ENCODE data around the gene CCBE1. TPM values are rescaled to one million over a fixed set of nuclear protein-coding genes. Genes with fewer than 3 reads are reported as not detected.

The CCBE1 gene
- total and polyA plus RNA-seq, 7 donors, result 0.01 to 0.77 (median 0.14) TPM; not detected in 1

DNA sequence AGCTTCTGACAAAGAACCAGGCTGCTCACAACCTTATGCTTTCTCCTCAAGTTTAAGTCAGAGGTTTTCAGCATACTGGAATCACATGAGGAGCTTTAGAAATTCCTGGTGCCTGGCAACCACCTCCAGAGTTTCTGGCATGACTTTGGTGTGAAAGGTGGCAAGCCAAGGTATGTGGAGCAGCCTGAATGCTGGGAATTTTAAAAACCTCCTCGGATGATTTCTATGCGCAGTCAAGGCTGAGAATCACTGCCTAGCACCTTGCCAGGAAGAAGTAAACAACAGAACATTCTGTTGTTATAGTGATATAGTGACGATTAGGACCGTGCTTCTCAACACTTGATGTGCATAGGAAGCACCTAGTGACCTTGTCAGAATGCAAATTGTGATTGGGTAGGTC, 11.7 kb downstream of the CCBE1 start:
- no peak for DNase-seq
- H3K4me3 ChIP-seq, result no peak overlapping the region
- TF ChIP-seq, protein P1, sequence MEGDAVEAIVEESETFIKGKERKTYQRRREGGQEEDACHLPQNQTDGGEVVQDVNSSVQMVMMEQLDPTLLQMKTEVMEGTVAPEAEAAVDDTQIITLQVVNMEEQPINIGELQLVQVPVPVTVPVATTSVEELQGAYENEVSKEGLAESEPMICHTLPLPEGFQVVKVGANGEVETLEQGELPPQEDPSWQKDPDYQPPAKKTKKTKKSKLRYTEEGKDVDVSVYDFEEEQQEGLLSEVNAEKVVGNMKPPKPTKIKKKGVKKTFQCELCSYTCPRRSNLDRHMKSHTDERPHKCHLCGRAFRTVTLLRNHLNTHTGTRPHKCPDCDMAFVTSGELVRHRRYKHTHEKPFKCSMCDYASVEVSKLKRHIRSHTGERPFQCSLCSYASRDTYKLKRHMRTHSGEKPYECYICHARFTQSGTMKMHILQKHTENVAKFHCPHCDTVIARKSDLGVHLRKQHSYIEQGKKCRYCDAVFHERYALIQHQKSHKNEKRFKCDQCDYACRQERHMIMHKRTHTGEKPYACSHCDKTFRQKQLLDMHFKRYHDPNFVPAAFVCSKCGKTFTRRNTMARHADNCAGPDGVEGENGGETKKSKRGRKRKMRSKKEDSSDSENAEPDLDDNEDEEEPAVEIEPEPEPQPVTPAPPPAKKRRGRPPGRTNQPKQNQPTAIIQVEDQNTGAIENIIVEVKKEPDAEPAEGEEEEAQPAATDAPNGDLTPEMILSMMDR (IDR thresholded peaks at IDR 0.05), result no peak
- no peaks in the 10 kb centered on the region for H3K4me1 ChIP-seq
- H3K27ac ChIP-seq, result no peak overlapping the region
- H3K9me3 ChIP-seq, result no peaks in the 10 kb centered on the region
- 40 to 43% (median 40%) methylated on average over 4 of the region's 4 CpGs for WGBS, 3 donors
- ATAC-seq, result no peak
- intact Hi-C loops (cut with DNase I), result no loop called here
- no peaks in the 10 kb centered on the region for H3K36me3 ChIP-seq (ENCODE audit: insufficient read depth in 1 of 2, low read depth in 1 of 2)
- H3K27me3 ChIP-seq (ENCODE audit: insufficient read depth in 3 of 3, low read length in 2 of 3), result peaks cover under 1 to 7% (median 5%) of the 10 kb centered on the region in 3 donors

- Histone ChIP-seq H3K27ac (no peak overlapping the region), H3K4me3 (no peak overlapping the region), H3K9me3 (no peaks in the 10 kb centered on the region), H3K27me3 (ENCODE audit: insufficient read depth in 3 of 3, low read length in 2 of 3) (peaks cover 0 to 7% (median 5%) of the 10 kb centered on the region in 3 donors), H3K4me1 (no peaks in the 10 kb centered on the region), H3K36me3 (ENCODE audit: insufficient read depth in 1 of 2, low read depth in 1 of 2) (no peaks in the 10 kb centered on the region)
- intact Hi-C loops (cut with DNase I), result no loop called here
- TF ChIP-seq, protein P1 (IDR thresholded peaks at IDR 0.05), result no peak
- ATAC-seq (no peak), DNase-seq (no peak)
- WGBS, 3 donors, result 73 to 77% (median 76%) methylated on average over 2 of the region's 2 CpGs
These were observed 12.4 kb downstream of the CCBE1 start for GRCh38 chr18:59684777-59685176.

- ATAC-seq, result no peak
- no peak for DNase-seq
- TF ChIP-seq, protein P1 (IDR thresholded peaks at IDR 0.05), result no peak
- Histone ChIP-seq H3K9me3 (no peaks in the 10 kb centered on the region), H3K4me3 (no peak overlapping the region), H3K4me1 (no peaks in the 10 kb centered on the region), H3K27ac (no peak overlapping the region), H3K27me3 (ENCODE audit: insufficient read depth in 3 of 3, low read length in 2 of 3) (peaks cover 0 to 3% (median 0%) of the 10 kb centered on the region in 3 donors), H3K36me3 (ENCODE audit: insufficient read depth in 1 of 2, low read depth in 1 of 2) (no peaks in the 10 kb centered on the region)
- intact Hi-C loops (cut with DNase I), result no loop called here
- WGBS, 3 donors, result 33 to 39% (median 38%) methylated on average over 6 of the region's 6 CpGs
These were observed 15.7 kb downstream of the CCBE1 start for GRCh38 chr18:59681521-59682004.

GRCh38 chr18:59681051-59681450, 16.2 kb downstream of the CCBE1 start:
- WGBS, 3 donors, result 52 to 63% (median 57%) methylated on average over 5 of the region's 5 CpGs
- no peak for ATAC-seq

More at GRCh38 chr18:59681051-59681450, 16.2 kb downstream of the CCBE1 start:
- Histone ChIP-seq H3K27me3 (ENCODE audit: insufficient read depth in 3 of 3, low read length in 2 of 3) (peaks cover 0 to 3% (median 0%) of the 10 kb centered on the region in 3 donors), H3K4me3 (no peak overlapping the region), H3K4me1 (no peaks in the 10 kb centered on the region), H3K9me3 (no peaks in the 10 kb centered on the region), H3K27ac (no peak overlapping the region), H3K36me3 (ENCODE audit: insufficient read depth in 1 of 2, low read depth in 1 of 2) (no peaks in the 10 kb centered on the region)
- no peak for DNase-seq
- TF ChIP-seq, protein P1 (IDR thresholded peaks at IDR 0.05), result no peak
- intact Hi-C loops (cut with DNase I), result no loop called here

Data from psoas muscle (tissue), 8 donors.